K562 (cell line): ENCODE results near the gene GPR75. TPM values are rescaled to one million over a fixed set of nuclear protein-coding genes. Genes with fewer than 3 reads are reported as not detected.

Source experiments
- ATAC-seq: fragments of 200-7000 bp; cut with Tn5 transposase; 3 replicates; pipeline ENCODE4 v1.9.1; 2020; ENCODE audit warnings: moderate library complexity
- BruUV-seq: library from RNA; stranded (reverse); fragments of 400-500 nt; replicated peaks from 2 replicates; lab custom pipeline; 2021; lab: Mats Ljungman, UMichigan
- CTCF ChIA-PET: fragments of 300-600 bp; formaldehyde crosslinking; extraction: SDS; loops from one replicate; lab custom pipeline; 2021; ENCODE audit warnings: low intra/inter-chr PET ratio; lab: Yijun Ruan, JAX
- POLR2A ChIA-PET: fragments of 300-600, 350-650 bp; sonication (Branson Sonifier 250); formaldehyde crosslinking; extraction: SDS; loops from one replicate; lab custom pipeline; 2021; ENCODE audit warnings: antibody characterized with exemption, inconsistent platforms; lab: Yijun Ruan, JAX
- DNase-seq, 4 experiments: peaks; one replicate each; pipeline versions ENCODE4 v3.0.0 to v3.0.0-alpha.2; 2011 to 2018; ENCODE audit warnings: low spot score in 3 of 4, mixed read lengths in 3 of 4; ENCODE audit errors: extremely low read depth in 1 of 4
- FAIRE-seq: peaks from 2 replicates; lab custom pipeline; 2011; peaks lifted over from hg19 to GRCh38; lab: Jason Lieb, UNC
- H2AFZ ChIP-seq: 2 replicates; pipeline ENCODE4 v1.6.0; 2011; ENCODE audit warnings: low read depth, low read length, control low read depth, inconsistent platforms
- H3K27ac ChIP-seq: fragments of 200-600 bp; 3 replicates; pipeline ENCODE4 v1.8.0; 2011; ENCODE audit warnings: low read depth, mild to moderate bottlenecking, control low read depth, inconsistent platforms, low read length, moderate library complexity, mixed read lengths; ENCODE audit errors: extremely low read depth
- H3K27me3 ChIP-seq, 2 experiments: fragments of 300-600 bp in 1 of 2; 2 replicates in 1 of 2; 3 replicates in 1 of 2; pipeline versions ENCODE4 v1.6.0 to v1.8.0; 2011; ENCODE audit warnings: inconsistent platforms in 2 of 2, low read length in 2 of 2, mild to moderate bottlenecking in 1 of 2, mixed read lengths in 1 of 2, moderate library complexity in 1 of 2; ENCODE audit not compliant: control insufficient read depth in 2 of 2, insufficient read depth in 2 of 2
- H3K36me3 ChIP-seq: fragments of 300-600 bp; 3 replicates; pipeline ENCODE4 v1.8.0; 2011; ENCODE audit warnings: mild to moderate bottlenecking, low read length, inconsistent platforms; ENCODE audit not compliant: control insufficient read depth, insufficient read depth
- H3K4me1 ChIP-seq, 2 experiments: fragments of 200-600 bp in 1 of 2; replicated peaks in 1 of 2; 2 replicates in 1 of 2; 3 replicates in 1 of 2; pipeline versions ENCODE4 v1.5.1 to v1.8.0; 2011; ENCODE audit warnings: inconsistent platforms in 2 of 2, low read length in 2 of 2, mild to moderate bottlenecking in 1 of 2, mixed read lengths in 1 of 2, moderate library complexity in 1 of 2; ENCODE audit not compliant: control insufficient read depth in 2 of 2, insufficient read depth in 2 of 2
- H3K4me2 ChIP-seq: 2 replicates; pipeline ENCODE4 v1.6.1; 2011; ENCODE audit warnings: low read length, control low read depth, inconsistent platforms, mixed read lengths; ENCODE audit not compliant: insufficient read depth
- H3K4me3 ChIP-seq: fragments of 200-600 bp; sonication (generic), shearing (Covaris generic); 2 replicates; pipeline ENCODE4 v1.5.1; 2016; ENCODE audit warnings: control low read depth, inconsistent platforms
- H3K79me2 ChIP-seq: fragments of 200-600 bp; 3 replicates; pipeline ENCODE4 v1.8.0; 2011; ENCODE audit warnings: low read length, inconsistent platforms; ENCODE audit not compliant: control insufficient read depth, insufficient read depth
- H3K9ac ChIP-seq, 2 experiments: 2 replicates each; pipeline versions ENCODE4 v1.6.0 to v1.6.1; 2011; ENCODE audit warnings: low read depth in 2 of 2, low read length in 2 of 2, control low read depth in 1 of 2, inconsistent platforms in 1 of 2, mild to moderate bottlenecking in 1 of 2, mixed read lengths in 1 of 2; ENCODE audit not compliant: insufficient read depth in 1 of 2
- H3K9me1 ChIP-seq: one replicate; pipeline ENCODE4 v1.6.0; 2011; ENCODE audit warnings: inconsistent platforms, mild to moderate bottlenecking, low read length, moderate library complexity; ENCODE audit not compliant: control insufficient read depth, insufficient read depth
- H3K9me3 ChIP-seq: replicated peaks from 2 replicates; pipeline ENCODE4 v1.5.1; 2011; ENCODE audit warnings: low read depth, low read length, inconsistent platforms; ENCODE audit not compliant: control insufficient read depth, insufficient read depth
- H4K20me1 ChIP-seq: replicated peaks from 2 replicates; pipeline ENCODE4 v1.6.1; 2011; ENCODE audit warnings: low read length, inconsistent platforms, mixed read lengths; ENCODE audit not compliant: control insufficient read depth, insufficient read depth
- ARID1B ChIP-seq: fragments of 450-650 bp; IDR thresholded peaks from 2 replicates; pipeline ENCODE4 v1.6.1; 2016; ENCODE audit warnings: antibody characterized with exemption, mild to moderate bottlenecking, inconsistent platforms
- CREM ChIP-seq: IDR thresholded peaks from 2 replicates; pipeline ENCODE4 v1.6.1; 2014; ENCODE audit warnings: antibody characterized with exemption, low read depth
- DACH1 ChIP-seq: fragments of 450-650 bp; IDR thresholded peaks from 2 replicates; pipeline ENCODE4 v1.6.1; 2018; ENCODE audit not compliant: partially characterized antibody
- DNMT1 ChIP-seq: fragments of 450-650 bp; IDR thresholded peaks from 2 replicates; pipeline ENCODE4 v1.6.1; 2016; ENCODE audit warnings: antibody characterized with exemption, mild to moderate bottlenecking
- FOXK1 ChIP-seq: sonication (generic); formaldehyde crosslinking; IDR thresholded peaks from 2 replicates; pipeline ENCODE4 v1.8.0; 2022; ENCODE audit warnings: missing genetic modification reagents, mild to moderate bottlenecking, borderline replicate concordance
- FOXP1 ChIP-seq: sonication (generic); formaldehyde crosslinking; IDR thresholded peaks from 2 replicates; pipeline ENCODE4 v1.8.0; 2022; ENCODE audit warnings: mild to moderate bottlenecking, missing genetic modification reagents
- HMG20B ChIP-seq: fragments of 250-450 bp; sonication (Bioruptor Pico); IDR thresholded peaks from 2 replicates; pipeline ENCODE4 v1.5.0; 2021; ENCODE audit warnings: mild to moderate bottlenecking
- IRF9 ChIP-seq: fragments of 450-650 bp; IDR thresholded peaks from 2 replicates; pipeline ENCODE4 v1.6.1; 2016; ENCODE audit warnings: missing biosample characterization, missing genetic modification characterization
- NFIX ChIP-seq: fragments of 250-450 bp; sonication (Bioruptor Pico); IDR thresholded peaks from 2 replicates; pipeline ENCODE4 v1.4.0; 2020; ENCODE audit warnings: low read depth, mild to moderate bottlenecking, moderate library complexity
- POLR2G ChIP-seq: fragments of 200-400 bp; formaldehyde crosslinking; IDR thresholded peaks from 2 replicates; pipeline ENCODE4 v1.6.1; 2017; ENCODE audit warnings: low read depth, mild to moderate bottlenecking, antibody characterized with exemption, low read length, moderate library complexity
- RBFOX2 ChIP-seq: fragments of 200-400 bp; formaldehyde crosslinking; IDR thresholded peaks from 2 replicates; pipeline ENCODE4 v1.6.1; 2017; ENCODE audit warnings: low read depth, mild to moderate bottlenecking, low read length, moderate library complexity
- SP2 ChIP-seq: IDR thresholded peaks from 2 replicates; pipeline ENCODE4 v1.6.1; 2011; ENCODE audit warnings: mild to moderate bottlenecking, low read depth, low read length, moderate library complexity; ENCODE audit not compliant: poor library complexity, severe bottlenecking; ENCODE audit errors: extremely low read depth
- ZBTB1 ChIP-seq: sonication (generic); formaldehyde crosslinking; IDR thresholded peaks from 2 replicates; pipeline ENCODE4 v1.8.1; 2023; ENCODE audit warnings: missing genetic modification reagents, low read depth, mild to moderate bottlenecking, borderline replicate concordance
- ZNF224 ChIP-seq: sonication (generic); formaldehyde crosslinking; IDR thresholded peaks from 2 replicates; pipeline ENCODE4 v1.8.0; 2022; ENCODE audit warnings: mild to moderate bottlenecking, missing genetic modification reagents
- ZNF318 ChIP-seq, 2 experiments: fragments of 450-650 bp; IDR thresholded peaks; 2 replicates each; pipeline ENCODE4 v1.6.1; 2016; ENCODE audit warnings: mild to moderate bottlenecking in 2 of 2, borderline replicate concordance in 1 of 2, low read depth in 1 of 2, moderate library complexity in 1 of 2
- WGBS: fragments of 100-300 bp; shearing (Covaris generic); methylation state at CpG from one replicate; pipeline ENCODE4 v1.1.6; 2016; ENCODE audit warnings: low coverage, mixed read lengths; ENCODE audit not compliant: insufficient coverage; ENCODE audit errors: missing lambda C conversion rate; 5-methylcytosine and 5-hydroxymethylcytosine counted together
- in situ Hi-C: fragments of 300-500 bp; cut with MboI; formaldehyde crosslinking; loops from 4 replicates; pipeline ENCODE4 v1.15.0; 2018; ENCODE audit warnings: inconsistent platforms, mixed read lengths
- intact Hi-C: fragments of 100-400 bp; cut with micrococcal nuclease; formaldehyde crosslinking; loops from 2 replicates; pipeline ENCODE4 v1.14.2; 2022
- polyA plus RNA-seq, 8 experiments: library from polyadenylated mRNA; depleted of rRNA in 4 of 8; stranded (reverse) in 5 of 8; unstranded in 3 of 8; fragments of >200 nt; fragmentation: Nextera tagmentation in 2 of 8; fragmentation: Illumina TruSeq in 1 of 8; extraction: Ambion mirVana in 2 of 8; extraction: Trizol in 1 of 8; gene quantifications; 2 replicates each; pipeline versions ENCODE4 v1.2.1 to v1.2.3, GENCODE V29; 2011 to 2014; ENCODE audit warnings: inconsistent platforms in 1 of 8, missing spikeins in 1 of 8
- total RNA-seq, 7 experiments: library from RNA; depleted of rRNA in 6 of 7; stranded (reverse); fragments of >200 nt in 6 of 7; fragmentation: Illumina TruSeq in 2 of 7; extraction: Trizol in 2 of 7; gene quantifications; 2 replicates each; pipeline versions ENCODE4 v1.2.1 to v1.2.3, GENCODE V29; 2011 to 2021; ENCODE audit warnings: low replicate concordance in 1 of 7

Gene GPR75
- total and polyA plus RNA-seq, 9 of the 15 experiments (the other 6 are each of a cell fraction or from before 2014, with no cell fraction given) = 0.10 to 3.9 (median 2.3) TPM

GRCh38 chr2:53854678-53855077, 5.1 kb downstream of the GPR75 start:
- intact Hi-C loops = no loop called here

More at GRCh38 chr2:53854678-53855077, 5.1 kb downstream of the GPR75 start:
- H4K20me1 ChIP-seq = no peaks in the 10 kb centered on the region
- WGBS = 95% methylated on average over 2 of the region's 2 CpGs
- no peaks in the 10 kb centered on the region for H3K27me3 ChIP-seq
- POLR2A ChIA-PET = no interaction called here
- no peaks in the 10 kb centered on the region for H3K9me3 ChIP-seq
- H3K4me2 ChIP-seq = no peak overlapping the region
- no peak overlapping the region for H3K27ac ChIP-seq
- CTCF ChIA-PET = no interaction called here
- ATAC-seq = no peak
- no peak for TF ChIP-seq DNMT1
- no peak for TF ChIP-seq HMG20B (CRISPR knock-in tag)
- no peak for TF ChIP-seq DACH1
- TF ChIP-seq IRF9 (tag) = no peak
- TF ChIP-seq FOXK1 (CRISPR knock-in tag) = no peak
- no peak for TF ChIP-seq ZNF318 (IDR thresholded peaks at IDR 0.05; ENCODE audit: borderline replicate concordance in 1 of 2, low read depth in 1 of 2)
- TF ChIP-seq ZBTB1 (CRISPR knock-in tag) = no peak
- no peak for TF ChIP-seq ARID1B
- TF ChIP-seq POLR2G = no peak
- TF ChIP-seq FOXP1 (CRISPR knock-in tag) = no peak
- no peak for TF ChIP-seq CREM
- no peak for TF ChIP-seq ZNF224 (CRISPR knock-in tag)
- no peak for TF ChIP-seq RBFOX2
- TF ChIP-seq SP2 = no peak
- no peak for TF ChIP-seq NFIX (CRISPR knock-in tag)
- H3K79me2 ChIP-seq = no peaks in the 10 kb centered on the region
- H3K9me1 ChIP-seq = no peaks in the 10 kb centered on the region
- H3K9ac ChIP-seq = no peak overlapping the region
- in situ Hi-C loops = no loop called here
- BruUV-seq = no TSS peak
- peaks cover 21% of the 10 kb centered on the region; the same call in 2 of the 3 replicates for H3K36me3 ChIP-seq
- no peaks in the 10 kb centered on the region; a peak in 1 of 5 replicates for H3K4me1 ChIP-seq
- DNase-seq = no peak
- no peak for FAIRE-seq
- H3K4me3 ChIP-seq = no peak overlapping the region
- no peak overlapping the region for H2AFZ ChIP-seq
